HG03025 (cell line): ENCODE data around the gene DTD1.
"Not testable (repeated sequence)": the region's sequence is repeated elsewhere in the genome, so short reads cannot be mapped to it uniquely, and the experiment has no call there.

Source experiments
- ATAC-seq: cut with Tn5 transposase; IDR thresholded peaks from one replicate; pipeline ENCODE4 v1.9.1; 2021; ENCODE audit warnings: mild to moderate bottlenecking, moderate library complexity; ENCODE audit not compliant: unreplicated experiment, low FRiP score

DTD1 gene

DNA sequence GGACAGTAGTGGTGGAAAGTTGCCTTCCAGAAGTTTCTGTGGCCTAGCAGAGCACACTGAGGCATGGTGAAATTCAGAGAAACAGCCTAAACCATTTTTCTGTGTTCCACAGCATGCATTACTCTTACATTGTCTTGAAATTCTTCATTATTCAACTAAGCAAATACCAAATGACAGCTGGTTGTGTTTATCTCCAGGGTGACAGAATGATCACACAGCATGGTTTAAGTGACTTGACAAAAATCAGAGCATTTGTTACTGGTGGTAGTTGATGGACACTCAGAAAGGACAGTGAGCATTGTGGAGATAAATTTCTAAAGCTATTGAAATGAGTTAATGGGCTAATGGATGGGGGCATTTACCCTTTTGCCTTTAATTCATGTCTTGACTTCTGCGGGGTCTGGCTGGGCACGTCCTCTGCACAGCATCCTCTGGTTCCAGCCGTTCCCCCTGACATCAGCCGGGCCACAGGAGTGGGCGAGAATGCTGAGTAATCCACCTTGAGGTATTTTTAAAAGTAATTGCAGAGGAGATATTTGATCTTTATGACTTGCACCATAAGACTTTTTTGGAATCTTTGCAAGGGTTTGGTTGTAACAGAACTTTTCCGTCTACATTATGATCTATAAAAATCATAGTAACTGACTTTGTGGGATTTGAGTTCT lies 146.8 kb downstream of the DTD1 start:
- no peak for ATAC-seq

DNA sequence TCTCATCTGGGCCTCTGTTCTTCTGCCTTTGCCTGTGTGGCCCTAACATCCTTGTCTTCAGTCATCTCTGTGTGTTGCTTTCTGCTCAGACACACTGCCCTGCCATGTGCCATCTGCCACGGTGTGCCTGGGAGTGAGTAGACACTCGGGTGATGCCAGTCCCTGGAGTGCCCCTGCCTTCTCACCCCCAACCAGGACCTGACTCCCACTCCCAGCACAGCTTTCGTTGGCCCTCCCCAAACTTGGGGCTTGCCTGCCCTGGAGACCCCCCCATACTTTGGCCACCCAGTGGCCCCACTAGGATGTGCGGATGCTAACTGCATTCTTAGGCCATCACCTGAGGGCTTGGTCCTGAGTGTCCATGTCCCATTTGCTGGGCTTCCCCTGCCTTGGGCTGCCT lies 149.3 kb downstream of the DTD1 start:
- no peak for ATAC-seq

DNA sequence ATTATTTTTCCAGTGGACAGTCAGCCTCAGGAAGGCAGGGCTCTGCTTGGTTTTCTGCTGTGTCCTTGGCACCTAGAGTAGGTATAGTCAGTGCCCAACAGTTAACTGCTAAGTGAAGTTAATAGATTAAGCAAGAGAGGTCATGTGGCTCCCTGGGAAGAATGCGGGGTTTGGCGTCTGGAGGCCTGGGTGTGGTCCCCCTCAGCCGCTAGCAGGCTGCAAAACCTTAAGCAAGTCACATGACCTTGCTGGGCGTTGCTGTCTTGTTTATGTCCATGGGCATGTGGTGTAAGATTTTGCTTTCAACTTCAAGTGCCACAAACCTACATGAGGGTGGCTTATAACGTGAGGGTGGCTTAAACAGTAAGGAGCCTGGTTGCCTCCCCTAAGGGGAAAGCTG lies 150.2 kb downstream of the DTD1 start:
- ATAC-seq = no peak

- ATAC-seq = no peak
Observed at GRCh38 chr20:18738888-18739287, 151.0 kb downstream of the DTD1 start.

GRCh38 chr20:18739751-18740166 lies 151.9 kb downstream of the DTD1 start:
- ATAC-seq = no peak

DNA sequence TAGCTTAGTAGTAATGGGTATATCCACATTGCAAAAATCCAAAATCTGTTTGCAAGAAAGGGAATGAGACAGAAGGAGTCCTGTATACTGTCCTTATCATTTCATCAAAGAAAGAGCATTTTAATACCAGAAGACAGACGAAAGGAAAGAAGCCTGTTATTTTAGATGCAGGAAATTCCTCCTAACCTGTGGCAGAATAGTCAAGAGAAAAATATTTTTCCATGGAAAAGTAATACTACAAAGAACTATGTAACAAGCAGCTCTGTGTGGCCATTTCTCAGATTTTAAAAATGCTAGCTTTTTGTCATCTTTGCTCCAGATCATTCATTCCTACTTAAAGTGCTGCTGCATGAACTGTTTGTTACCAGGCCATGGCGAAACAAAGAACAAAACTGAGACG lies 152.9 kb downstream of the DTD1 start:
- no peak for ATAC-seq

- ATAC-seq = no peak
Observed at GRCh38 chr20:18742841-18743240, 155.0 kb downstream of the DTD1 start.

DNA sequence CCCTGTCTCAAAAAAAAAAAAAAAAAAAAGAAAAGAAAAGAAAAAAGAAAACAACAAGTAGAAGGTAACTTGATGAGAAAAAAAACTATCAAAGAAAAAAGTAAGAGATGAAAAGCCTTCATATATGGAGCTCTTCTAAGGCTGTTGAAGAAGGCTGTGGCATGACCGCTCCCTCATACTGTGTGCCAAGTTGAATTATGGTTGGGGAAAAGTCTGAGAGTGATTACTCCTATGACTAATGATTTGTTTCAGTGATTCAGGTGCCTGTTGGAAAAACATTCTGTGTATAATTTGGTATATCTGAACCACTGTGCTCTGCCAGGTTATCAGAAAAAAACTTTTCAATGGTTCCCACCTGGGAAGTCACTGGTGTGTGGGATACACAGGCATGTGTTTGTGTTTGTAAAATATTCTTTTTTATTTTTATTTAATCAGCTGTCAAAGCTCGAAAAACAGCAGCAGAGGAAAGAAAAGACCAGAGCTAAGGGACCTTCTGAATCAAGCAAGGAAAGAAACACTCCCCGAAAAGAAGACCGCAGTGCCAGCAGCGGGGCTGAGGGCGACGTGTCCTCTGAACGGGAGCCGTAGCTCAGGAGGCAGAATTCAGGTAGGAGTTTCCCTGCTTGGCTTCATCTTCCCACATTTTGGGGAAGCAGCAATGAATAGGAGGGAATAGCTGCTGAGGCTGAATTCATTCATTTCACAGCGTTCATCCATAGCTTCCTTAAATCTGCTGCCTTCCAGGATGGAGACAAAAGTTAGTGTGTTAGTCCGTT lies 156.0 kb downstream of the DTD1 start:
- no peak for ATAC-seq

- no peak for ATAC-seq
Observed at GRCh38 chr20:18747090-18747489, 159.2 kb downstream of the DTD1 start.

DNA sequence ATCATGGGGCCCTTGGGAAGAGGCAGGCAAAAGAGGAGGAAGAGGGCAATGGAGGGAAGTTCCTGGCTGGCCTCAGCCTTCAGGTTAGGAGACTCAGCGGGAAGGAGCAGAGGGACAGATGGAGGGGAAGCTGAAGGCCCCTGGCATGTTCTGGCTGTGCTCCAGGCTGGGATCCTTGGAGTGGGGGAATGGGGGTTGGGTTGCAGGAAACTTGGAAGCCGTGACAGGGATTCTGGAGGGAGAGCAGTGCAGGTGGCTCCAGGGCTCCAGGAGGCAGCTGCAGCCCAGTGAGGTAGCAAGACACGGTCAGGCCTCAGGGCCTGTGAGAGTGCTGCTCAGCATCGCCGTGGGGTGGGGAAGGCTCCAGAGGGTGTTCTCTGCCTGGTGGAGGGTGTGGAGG lies 161.1 kb downstream of the DTD1 start:
- ATAC-seq = no peak

- ATAC-seq = no peak
Observed at GRCh38 chr20:18749528-18749927, 161.7 kb downstream of the DTD1 start.

GRCh38 chr20:18750735-18751134 lies 162.9 kb downstream of the DTD1 start:
- ATAC-seq = no peak

- ATAC-seq = peak; percentile 97
Observed at GRCh38 chr20:18754030-18754652, 166.3 kb downstream of the DTD1 start.

GRCh38 chr20:18754653-18755045 lies 166.8 kb downstream of the DTD1 start:
- no peak for ATAC-seq

GRCh38 chr20:18760852-18761251 lies 173.0 kb downstream of the DTD1 start:
- not testable (repeated sequence) for ATAC-seq

DNA sequence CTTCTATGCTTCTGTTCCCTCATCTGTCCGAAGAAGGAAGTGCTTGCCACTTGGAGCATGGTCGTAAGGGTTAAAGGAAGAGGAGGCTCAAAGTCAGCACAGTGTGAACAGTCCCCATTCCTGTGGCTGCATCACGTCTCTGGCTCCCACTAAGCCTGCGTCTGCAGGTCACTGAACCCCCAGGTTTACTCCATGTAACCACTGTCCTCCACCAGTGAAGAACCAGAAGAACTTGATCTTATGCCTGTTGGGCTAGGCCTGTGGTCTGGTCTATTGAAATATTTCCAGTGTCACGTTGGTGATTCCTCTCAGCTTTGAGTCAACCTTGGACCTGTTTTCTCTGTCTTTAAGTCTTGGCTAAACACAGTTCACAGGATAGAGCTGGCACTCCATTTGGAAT lies 179.8 kb downstream of the DTD1 start:
- no peak for ATAC-seq

DNA sequence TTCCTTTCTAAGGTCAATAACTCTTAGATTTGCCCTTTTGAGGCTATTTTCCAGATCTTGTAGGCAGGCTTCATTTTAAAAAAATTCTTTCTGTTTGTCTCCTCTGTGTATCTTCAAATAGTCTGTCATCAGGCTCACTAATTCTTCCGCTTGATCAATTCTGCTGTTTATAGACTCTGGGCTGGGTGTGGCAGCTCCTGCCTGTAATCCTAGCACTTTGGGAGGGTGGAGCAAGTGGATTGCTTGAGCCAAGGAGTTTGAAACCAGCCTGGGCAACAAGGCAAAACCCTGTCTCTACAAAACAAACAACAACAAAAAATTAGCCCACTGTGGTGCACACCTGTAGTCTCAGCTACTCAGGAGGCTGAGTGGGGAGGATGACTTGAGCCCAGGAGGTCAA lies 185.7 kb downstream of the DTD1 start:
- ATAC-seq = no peak

DNA sequence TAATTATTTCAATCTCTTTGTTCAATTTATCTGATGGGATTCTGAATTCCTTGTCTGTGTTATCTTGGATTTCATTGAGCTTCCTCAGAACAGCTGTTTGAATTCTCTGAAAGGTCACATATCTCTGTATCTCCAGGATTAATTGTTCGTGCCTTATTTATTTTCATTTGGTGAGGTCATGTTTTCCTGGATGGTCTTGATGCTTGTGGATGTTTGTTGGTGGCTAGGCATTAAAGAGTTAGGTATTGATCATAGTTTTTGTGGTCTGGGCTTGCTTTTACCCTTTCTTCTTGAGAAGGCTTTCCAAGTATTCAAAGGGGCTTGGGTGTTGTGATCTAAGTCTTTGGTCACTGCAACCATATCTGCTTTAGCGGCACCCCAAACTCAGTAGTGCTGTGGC lies 186.4 kb downstream of the DTD1 start:
- no peak for ATAC-seq

- ATAC-seq = no peak
Observed at GRCh38 chr20:18775633-18776032, 187.8 kb downstream of the DTD1 start.

GRCh38 chr20:18778690-18779392 lies 191.0 kb downstream of the DTD1 start:
- no peak for ATAC-seq
